ENCODE results near the gene QDPR.
"Not testable (repeated sequence)": the region's sequence is repeated elsewhere in the genome, so short reads cannot be mapped to it uniquely, and the experiment has no call there.

Gene QDPR

GRCh38 chr4:17491196-17491595 lies 20.7 kb downstream of the QDPR start:
- no peak for DNase-seq (ENCODE audit: low read depth in 2 of 2)

- DNase-seq (ENCODE audit: low read depth in 2 of 2), result no peak
These were observed 21.3 kb downstream of the QDPR start for GRCh38 chr4:17490575-17491059.

GRCh38 chr4:17489721-17490120 lies 22.2 kb downstream of the QDPR start:
- DNase-seq (ENCODE audit: low read depth in 2 of 2), result no peak

GRCh38 chr4:17489123-17489522 lies 22.8 kb downstream of the QDPR start:
- no peak for DNase-seq (ENCODE audit: low read depth in 2 of 2)

- DNase-seq (ENCODE audit: low read depth in 2 of 2), result no peak
These were observed 29.2 kb downstream of the QDPR start for GRCh38 chr4:17482716-17483115.

- DNase-seq (ENCODE audit: low read depth in 2 of 2), result no peak
These were observed 30.9 kb downstream of the QDPR start for GRCh38 chr4:17480955-17481354.

GRCh38 chr4:17480210-17480927 lies 31.5 kb downstream of the QDPR start:
- DNase-seq (ENCODE audit: low read depth in 2 of 2), result no peak

- DNase-seq (ENCODE audit: low read depth in 2 of 2), result no peak
These were observed 34.0 kb downstream of the QDPR start for GRCh38 chr4:17477774-17478472.

- DNase-seq (ENCODE audit: low read depth in 2 of 2), result no peak
These were observed 35.0 kb downstream of the QDPR start for GRCh38 chr4:17476853-17477252.

GRCh38 chr4:17475481-17475880 lies 36.4 kb downstream of the QDPR start:
- no peak for DNase-seq (ENCODE audit: low read depth in 2 of 2)

GRCh38 chr4:17469931-17470674 lies 41.8 kb downstream of the QDPR start:
- DNase-seq (ENCODE audit: low read depth in 2 of 2), result no peak

GRCh38 chr4:17468619-17469221 lies 43.2 kb downstream of the QDPR start:
- no peak for DNase-seq (ENCODE audit: low read depth in 2 of 2)

GRCh38 chr4:17463606-17464005 lies 48.3 kb downstream of the QDPR start:
- no peak for DNase-seq (ENCODE audit: low read depth in 2 of 2)

- DNase-seq (ENCODE audit: low read depth in 2 of 2), result no peak
These were observed 61.6 kb downstream of the QDPR start for GRCh38 chr4:17450269-17450804.

GRCh38 chr4:17448689-17449088 lies 63.2 kb downstream of the QDPR start:
- DNase-seq (ENCODE audit: low read depth in 2 of 2), result no peak

GRCh38 chr4:17447675-17448298 lies 64.1 kb downstream of the QDPR start:
- peak; percentile 15 to 32 for DNase-seq (ENCODE audit: low read depth in 2 of 2)

- DNase-seq (ENCODE audit: low read depth in 2 of 2), result no peak
These were observed 64.8 kb downstream of the QDPR start for GRCh38 chr4:17447056-17447455.

GRCh38 chr4:17442477-17442876 lies 69.4 kb downstream of the QDPR start:
- not testable (repeated sequence) for DNase-seq (ENCODE audit: low read depth in 2 of 2)

- DNase-seq (ENCODE audit: low read depth in 2 of 2), result no peak
These were observed 74.5 kb downstream of the QDPR start for GRCh38 chr4:17437396-17437795.

- no peak for DNase-seq (ENCODE audit: low read depth in 2 of 2)
These were observed 75.2 kb downstream of the QDPR start for GRCh38 chr4:17436750-17437090.
